Measurements from ENCODE around the gene HDAC4.

Gene HDAC4

GRCh38 chr2:239114616-239115265 lies 286.1 kb downstream of the HDAC4 start:
- H3K4me1 ChIP-seq (ENCODE audit: control insufficient read depth in 1 of 2, insufficient read depth in 2 of 2, low read length in 2 of 2), result no peaks in the 10 kb centered on the region
- no peak overlapping the region for H3K18ac ChIP-seq (ENCODE audit: low read length)
- no peak overlapping the region for H4K8ac ChIP-seq (ENCODE audit: low read depth, low read length)
- no peaks in the 10 kb centered on the region for H3K27me3 ChIP-seq (ENCODE audit: insufficient read depth, low read length)
- no peak overlapping the region for H3K27ac ChIP-seq (ENCODE audit: low read depth, low read length)
- H4K12ac ChIP-seq (ENCODE audit: low read depth, low read length), result no peak overlapping the region
- no peak overlapping the region for H4K91ac ChIP-seq (ENCODE audit: low read depth, low read length)
- H3K4me2 ChIP-seq (ENCODE audit: low read length), result no peak overlapping the region
- no peak overlapping the region for H2AK5ac ChIP-seq (ENCODE audit: low read length)
- H3K79me2 ChIP-seq (ENCODE audit: control insufficient read depth, insufficient read depth, low read length, poor library complexity), result no peaks in the 10 kb centered on the region
- H3K9me3 ChIP-seq (ENCODE audit: insufficient read depth, low read depth, low read length), result peaks cover 2% of the 10 kb centered on the region
- no peak for DNase-seq
- no peak overlapping the region for H3K9ac ChIP-seq (ENCODE audit: low read length)
- no peak overlapping the region for H2AFZ ChIP-seq (ENCODE audit: insufficient read depth, low read length, poor library complexity)
- no peak overlapping the region for H2BK120ac ChIP-seq (ENCODE audit: insufficient read depth, low read length, poor library complexity)
- peaks cover 3 to 4% of the 10 kb centered on the region in 2 experiments for H3K36me3 ChIP-seq (ENCODE audit: control insufficient read depth in 1 of 2, insufficient read depth in 2 of 2, low read length in 2 of 2)
- H3K4me3 ChIP-seq (ENCODE audit: low read depth, low read length), result no peak overlapping the region
- H3K4ac ChIP-seq (ENCODE audit: low read depth, low read length), result no peak overlapping the region
- H3K79me1 ChIP-seq (ENCODE audit: low read length), result no peaks in the 10 kb centered on the region
- no CpG with 5 or more reads among the region's 25 CpGs for whole genome bisulfite sequencing (ENCODE audit: extremely low coverage, insufficient coverage, insufficient read length)
- H2BK5ac ChIP-seq (ENCODE audit: low read depth, low read length, poor library complexity), result no peak overlapping the region
- H3K23ac ChIP-seq (ENCODE audit: low read length), result no peak overlapping the region
- no peak overlapping the region for H2BK12ac ChIP-seq (ENCODE audit: low read length)
- no peak overlapping the region for H3K14ac ChIP-seq (ENCODE audit: low read length)

- Histone ChIP-seq H3K9me3 (ENCODE audit: insufficient read depth, low read depth, low read length) (peaks cover 2% of the 10 kb centered on the region), H3K14ac (ENCODE audit: low read length) (no peak overlapping the region), H3K9ac (ENCODE audit: low read length) (no peak overlapping the region), H3K36me3 (ENCODE audit: control insufficient read depth in 1 of 2, insufficient read depth in 2 of 2, low read length in 2 of 2) (peaks cover 3 to 4% of the 10 kb centered on the region in 2 experiments), H3K18ac (ENCODE audit: low read length) (no peak overlapping the region), H3K4me3 (ENCODE audit: low read depth, low read length) (no peak overlapping the region), H3K79me2 (ENCODE audit: control insufficient read depth, insufficient read depth, low read length, poor library complexity) (no peaks in the 10 kb centered on the region), H2BK120ac (ENCODE audit: insufficient read depth, low read length, poor library complexity) (no peak overlapping the region), H3K4me2 (ENCODE audit: low read length) (no peak overlapping the region), H3K4me1 (ENCODE audit: control insufficient read depth in 1 of 2, insufficient read depth in 2 of 2, low read length in 2 of 2) (no peaks in the 10 kb centered on the region), H2BK5ac (ENCODE audit: low read depth, low read length, poor library complexity) (no peak overlapping the region), H4K91ac (ENCODE audit: low read depth, low read length) (no peak overlapping the region), H3K27me3 (ENCODE audit: insufficient read depth, low read length) (no peaks in the 10 kb centered on the region), H3K4ac (ENCODE audit: low read depth, low read length) (no peak overlapping the region), H4K8ac (ENCODE audit: low read depth, low read length) (no peak overlapping the region), H2BK12ac (ENCODE audit: low read length) (no peak overlapping the region), H4K12ac (ENCODE audit: low read depth, low read length) (no peak overlapping the region), H2AK5ac (ENCODE audit: low read length) (no peak overlapping the region), H2AFZ (ENCODE audit: insufficient read depth, low read length, poor library complexity) (no peak overlapping the region), H3K23ac (ENCODE audit: low read length) (no peak overlapping the region), H3K27ac (ENCODE audit: low read depth, low read length) (no peak overlapping the region), H3K79me1 (ENCODE audit: low read length) (no peaks in the 10 kb centered on the region)
- no CpG with 5 or more reads among the region's 9 CpGs for WGBS (ENCODE audit: extremely low coverage, insufficient coverage, insufficient read length)
- no peak for DNase-seq
These were observed 286.7 kb downstream of the HDAC4 start for GRCh38 chr2:239114119-239114581.

GRCh38 chr2:239113615-239114014 lies 287.2 kb downstream of the HDAC4 start:
- Histone ChIP-seq H3K14ac (ENCODE audit: low read length) (no peak overlapping the region), H3K23ac (ENCODE audit: low read length) (no peak overlapping the region), H4K8ac (ENCODE audit: low read depth, low read length) (no peak overlapping the region), H2AK5ac (ENCODE audit: low read length) (no peak overlapping the region), H4K12ac (ENCODE audit: low read depth, low read length) (no peak overlapping the region), H3K36me3 (ENCODE audit: control insufficient read depth in 1 of 2, insufficient read depth in 2 of 2, low read length in 2 of 2) (peaks cover 3 to 4% of the 10 kb centered on the region in 2 experiments), H2AFZ (ENCODE audit: insufficient read depth, low read length, poor library complexity) (no peak overlapping the region), H4K91ac (ENCODE audit: low read depth, low read length) (no peak overlapping the region), H3K9me3 (ENCODE audit: insufficient read depth, low read depth, low read length) (peaks cover 2% of the 10 kb centered on the region), H3K4me3 (ENCODE audit: low read depth, low read length) (no peak overlapping the region), H3K4me2 (ENCODE audit: low read length) (no peak overlapping the region), H2BK5ac (ENCODE audit: low read depth, low read length, poor library complexity) (no peak overlapping the region), H3K79me1 (ENCODE audit: low read length) (no peaks in the 10 kb centered on the region), H3K4me1 (ENCODE audit: control insufficient read depth in 1 of 2, insufficient read depth in 2 of 2, low read length in 2 of 2) (no peaks in the 10 kb centered on the region), H3K9ac (ENCODE audit: low read length) (no peak overlapping the region), H2BK12ac (ENCODE audit: low read length) (no peak overlapping the region), H3K79me2 (ENCODE audit: control insufficient read depth, insufficient read depth, low read length, poor library complexity) (no peaks in the 10 kb centered on the region), H2BK120ac (ENCODE audit: insufficient read depth, low read length, poor library complexity) (no peak overlapping the region), H3K18ac (ENCODE audit: low read length) (no peak overlapping the region), H3K27ac (ENCODE audit: low read depth, low read length) (no peak overlapping the region), H3K4ac (ENCODE audit: low read depth, low read length) (no peak overlapping the region), H3K27me3 (ENCODE audit: insufficient read depth, low read length) (no peaks in the 10 kb centered on the region)
- no CpG with 5 or more reads among the region's 8 CpGs for WGBS (ENCODE audit: extremely low coverage, insufficient coverage, insufficient read length)
- DNase-seq, result no peak

GRCh38 chr2:239113171-239113570 lies 287.6 kb downstream of the HDAC4 start:
- Histone ChIP-seq H3K4me3 (ENCODE audit: low read depth, low read length) (no peak overlapping the region), H3K18ac (ENCODE audit: low read length) (no peak overlapping the region)
- no CpG with 5 or more reads among the region's 12 CpGs for WGBS (ENCODE audit: extremely low coverage, insufficient coverage, insufficient read length)

More at GRCh38 chr2:239113171-239113570, 287.6 kb downstream of the HDAC4 start:
- H2BK12ac ChIP-seq (ENCODE audit: low read length), result no peak overlapping the region
- H3K14ac ChIP-seq (ENCODE audit: low read length), result no peak overlapping the region
- peaks cover 2% of the 10 kb centered on the region for H3K9me3 ChIP-seq (ENCODE audit: insufficient read depth, low read depth, low read length)
- H3K27ac ChIP-seq (ENCODE audit: low read depth, low read length), result no peak overlapping the region
- no peaks in the 10 kb centered on the region for H3K79me1 ChIP-seq (ENCODE audit: low read length)
- DNase-seq, result no peak
- H3K79me2 ChIP-seq (ENCODE audit: control insufficient read depth, insufficient read depth, low read length, poor library complexity), result no peaks in the 10 kb centered on the region
- H2BK5ac ChIP-seq (ENCODE audit: low read depth, low read length, poor library complexity), result no peak overlapping the region
- no peak overlapping the region for H3K9ac ChIP-seq (ENCODE audit: low read length)
- no peaks in the 10 kb centered on the region for H3K27me3 ChIP-seq (ENCODE audit: insufficient read depth, low read length)
- no peak overlapping the region for H3K4ac ChIP-seq (ENCODE audit: low read depth, low read length)
- no peak overlapping the region for H3K23ac ChIP-seq (ENCODE audit: low read length)
- H2AFZ ChIP-seq (ENCODE audit: insufficient read depth, low read length, poor library complexity), result no peak overlapping the region
- no peak overlapping the region for H2AK5ac ChIP-seq (ENCODE audit: low read length)
- peaks cover 3 to 4% of the 10 kb centered on the region in 2 experiments for H3K36me3 ChIP-seq (ENCODE audit: control insufficient read depth in 1 of 2, insufficient read depth in 2 of 2, low read length in 2 of 2)
- no peak overlapping the region for H4K8ac ChIP-seq (ENCODE audit: low read depth, low read length)
- H2BK120ac ChIP-seq (ENCODE audit: insufficient read depth, low read length, poor library complexity), result no peak overlapping the region
- H4K91ac ChIP-seq (ENCODE audit: low read depth, low read length), result no peak overlapping the region
- H3K4me1 ChIP-seq (ENCODE audit: control insufficient read depth in 1 of 2, insufficient read depth in 2 of 2, low read length in 2 of 2), result no peaks in the 10 kb centered on the region
- H3K4me2 ChIP-seq (ENCODE audit: low read length), result no peak overlapping the region
- no peak overlapping the region for H4K12ac ChIP-seq (ENCODE audit: low read depth, low read length)
